ENCODE results near the gene MAOA.

The MAOA gene

GRCh38 chrX:43741843-43742573 lies 85.9 kb downstream of the MAOA start:
- Histone ChIP-seq H3K9ac (ENCODE audit: low read length) (no peak overlapping the region), H3K27ac (ENCODE audit: low read depth, low read length) (no peak overlapping the region), H3K36me3 (ENCODE audit: insufficient read depth, low read length) (peaks cover 12% of the 10 kb centered on the region), H3K4me3 (ENCODE audit: low read depth in 1 of 2, low read length in 2 of 2) (no peak overlapping the region), H3K9me3 (ENCODE audit: low read length) (no peaks in the 10 kb centered on the region), H3K27me3 (ENCODE audit: control insufficient read depth in 1 of 2, insufficient read depth in 2 of 2, low read length in 2 of 2) (peaks cover 0 to 3% of the 10 kb centered on the region in 2 donors), H3K4me1 (ENCODE audit: insufficient read depth, low read length) (no peaks in the 10 kb centered on the region)

DNA sequence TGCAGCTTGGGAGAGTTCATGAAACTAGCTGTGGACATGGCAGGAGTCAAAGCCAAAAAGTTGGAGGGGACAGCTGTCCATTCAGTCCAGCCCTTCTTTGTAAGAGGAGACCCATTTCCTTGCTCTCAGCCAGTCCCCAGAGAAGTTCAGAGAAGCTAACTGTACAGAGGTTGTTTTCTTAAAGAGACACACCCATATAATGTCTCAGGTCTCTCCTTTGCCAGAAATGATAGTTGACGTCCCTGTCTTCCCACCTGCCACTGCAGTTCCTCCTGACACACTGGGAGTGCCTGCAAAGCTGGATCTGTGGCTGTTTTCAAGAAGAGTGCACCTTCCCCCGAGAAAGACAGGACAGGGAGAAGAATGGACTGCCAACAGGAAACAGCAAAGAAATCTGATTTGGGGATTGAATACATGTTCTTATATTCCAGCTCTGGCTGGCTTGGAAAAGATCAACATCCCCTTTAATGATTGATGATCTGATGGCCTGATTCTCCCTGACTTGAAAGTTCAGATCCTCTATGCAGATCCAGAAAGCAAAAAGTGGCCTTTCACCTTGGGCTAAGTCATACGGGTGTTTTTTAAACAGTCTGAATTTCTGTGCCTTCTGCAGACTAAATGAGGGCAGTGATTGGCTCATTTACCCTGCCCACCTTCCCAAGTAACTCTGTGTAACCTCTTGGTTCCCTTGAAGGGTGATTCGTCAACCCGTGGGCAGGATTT lies 87.2 kb downstream of the MAOA start:
- no peaks in the 10 kb centered on the region for H3K9me3 ChIP-seq (ENCODE audit: low read length)
- H3K4me3 ChIP-seq (ENCODE audit: low read depth in 1 of 2, low read length in 2 of 2) = no peak overlapping the region
- peaks cover 12% of the 10 kb centered on the region for H3K36me3 ChIP-seq (ENCODE audit: insufficient read depth, low read length)
- no peaks in the 10 kb centered on the region for H3K4me1 ChIP-seq (ENCODE audit: insufficient read depth, low read length)
- peaks cover 0 to 3% of the 10 kb centered on the region in 2 donors for H3K27me3 ChIP-seq (ENCODE audit: control insufficient read depth in 1 of 2, insufficient read depth in 2 of 2, low read length in 2 of 2)
- no peak overlapping the region for H3K9ac ChIP-seq (ENCODE audit: low read length)
- no peak overlapping the region for H3K27ac ChIP-seq (ENCODE audit: low read depth, low read length)

DNA sequence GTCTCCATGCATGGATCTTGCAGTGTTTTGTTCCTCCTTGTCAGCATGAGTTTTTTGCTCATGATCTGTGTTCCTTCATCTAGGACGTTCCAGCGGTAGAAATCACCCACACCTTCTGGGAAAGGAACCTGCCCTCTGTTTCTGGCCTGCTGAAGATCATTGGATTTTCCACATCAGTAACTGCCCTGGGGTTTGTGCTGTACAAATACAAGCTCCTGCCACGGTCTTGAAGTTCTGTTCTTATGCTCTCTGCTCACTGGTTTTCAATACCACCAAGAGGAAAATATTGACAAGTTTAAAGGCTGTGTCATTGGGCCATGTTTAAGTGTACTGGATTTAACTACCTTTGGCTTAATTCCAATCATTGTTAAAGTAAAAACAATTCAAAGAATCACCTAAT lies 88.2 kb downstream of the MAOA start:
- H3K9ac ChIP-seq (ENCODE audit: low read length) = no peak overlapping the region

DNA sequence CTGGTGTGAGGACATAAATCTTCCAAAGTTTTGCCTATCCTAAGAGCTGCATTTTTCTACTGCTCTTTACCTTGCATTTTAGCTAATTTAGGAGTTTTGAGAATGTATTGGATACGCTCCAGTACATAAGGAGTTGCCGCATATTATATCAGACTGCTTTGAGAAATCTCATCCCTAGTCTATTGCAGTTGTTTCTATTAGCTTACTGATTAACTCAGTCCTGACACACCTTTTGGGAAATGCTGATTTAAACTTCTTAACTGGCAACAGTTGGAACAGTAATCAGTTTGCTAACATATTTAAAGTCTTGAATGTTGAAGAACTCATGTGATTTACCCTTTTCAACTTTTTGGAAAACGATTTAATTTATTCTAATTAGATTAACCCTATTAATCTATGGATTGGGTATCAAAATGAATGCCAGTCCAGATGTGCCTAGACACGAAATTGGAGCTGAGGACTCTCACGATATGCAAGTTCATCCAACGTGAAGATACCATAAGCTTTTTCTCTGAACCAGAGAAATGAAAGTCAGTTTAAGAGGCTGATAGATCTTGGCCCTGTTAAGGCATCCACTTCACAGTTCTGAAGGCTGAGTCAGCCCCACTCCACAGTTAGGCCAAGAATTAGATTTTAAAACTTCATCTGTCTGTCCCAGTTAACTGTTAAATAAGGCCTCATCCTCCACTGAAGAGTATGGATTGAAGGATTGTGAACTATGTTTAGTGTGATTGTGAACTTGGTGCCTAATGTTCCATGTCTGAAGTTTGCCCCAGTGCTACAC lies 90.0 kb downstream of the MAOA start:
- H3K27ac ChIP-seq (ENCODE audit: low read depth, low read length) = no peak overlapping the region
- H3K9ac ChIP-seq (ENCODE audit: low read length) = no peak overlapping the region
- peaks cover 0 to 3% of the 10 kb centered on the region in 2 donors for H3K27me3 ChIP-seq (ENCODE audit: control insufficient read depth in 1 of 2, insufficient read depth in 2 of 2, low read length in 2 of 2)
- H3K4me1 ChIP-seq (ENCODE audit: insufficient read depth, low read length) = no peaks in the 10 kb centered on the region
- no peak overlapping the region for H3K4me3 ChIP-seq (ENCODE audit: low read depth in 1 of 2, low read length in 2 of 2)
- H3K36me3 ChIP-seq (ENCODE audit: insufficient read depth, low read length) = peaks cover 12% of the 10 kb centered on the region
- H3K9me3 ChIP-seq (ENCODE audit: low read length) = no peaks in the 10 kb centered on the region

More for the DNA sequence above, 88.2 kb downstream of the MAOA start:
- H3K4me3 ChIP-seq (ENCODE audit: low read depth in 1 of 2, low read length in 2 of 2) = no peak overlapping the region
- peaks cover 0 to 3% of the 10 kb centered on the region in 2 donors for H3K27me3 ChIP-seq (ENCODE audit: control insufficient read depth in 1 of 2, insufficient read depth in 2 of 2, low read length in 2 of 2)
- H3K9me3 ChIP-seq (ENCODE audit: low read length) = no peaks in the 10 kb centered on the region
- H3K36me3 ChIP-seq (ENCODE audit: insufficient read depth, low read length) = peaks cover 12% of the 10 kb centered on the region
- no peak overlapping the region for H3K27ac ChIP-seq (ENCODE audit: low read depth, low read length)
- H3K4me1 ChIP-seq (ENCODE audit: insufficient read depth, low read length) = no peaks in the 10 kb centered on the region

DNA sequence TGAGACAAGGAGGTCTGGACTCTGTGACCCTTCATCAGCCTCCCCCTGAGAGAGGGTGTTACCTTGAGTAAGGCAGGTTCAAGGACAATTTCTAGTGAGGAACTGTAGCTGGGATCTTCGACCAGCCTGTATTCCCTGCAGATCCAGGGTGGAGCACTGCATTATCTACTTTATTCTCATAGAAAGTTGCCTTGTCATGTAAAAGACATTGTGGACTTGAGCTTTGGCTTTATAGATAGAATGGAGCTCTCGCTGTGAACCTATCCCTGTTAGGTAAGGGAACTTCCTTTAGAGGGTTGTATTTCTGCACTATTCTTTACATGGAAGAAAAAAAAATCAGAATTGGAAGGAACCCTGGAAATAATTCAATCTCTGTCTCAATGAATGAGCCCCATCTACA lies 91.4 kb downstream of the MAOA start:
- peaks cover 0 to 5% of the 10 kb centered on the region in 2 donors for H3K27me3 ChIP-seq (ENCODE audit: control insufficient read depth in 1 of 2, insufficient read depth in 2 of 2, low read length in 2 of 2)
- H3K9ac ChIP-seq (ENCODE audit: low read length) = no peak overlapping the region
- no peaks in the 10 kb centered on the region for H3K9me3 ChIP-seq (ENCODE audit: low read length)
- no peak overlapping the region for H3K4me3 ChIP-seq (ENCODE audit: low read depth in 1 of 2, low read length in 2 of 2)
- no peak overlapping the region for H3K27ac ChIP-seq (ENCODE audit: low read depth, low read length)
- H3K36me3 ChIP-seq (ENCODE audit: insufficient read depth, low read length) = peaks cover 7% of the 10 kb centered on the region
- H3K4me1 ChIP-seq (ENCODE audit: insufficient read depth, low read length) = no peaks in the 10 kb centered on the region

GRCh38 chrX:43750248-43750676 lies 94.2 kb downstream of the MAOA start:
- no peaks in the 10 kb centered on the region for H3K36me3 ChIP-seq (ENCODE audit: insufficient read depth, low read length)
- no peaks in the 10 kb centered on the region for H3K4me1 ChIP-seq (ENCODE audit: insufficient read depth, low read length)
- H3K9ac ChIP-seq (ENCODE audit: low read length) = no peak overlapping the region
- no peak overlapping the region for H3K27ac ChIP-seq (ENCODE audit: low read depth, low read length)
- no peaks in the 10 kb centered on the region for H3K9me3 ChIP-seq (ENCODE audit: low read length)
- peaks cover 0 to 7% of the 10 kb centered on the region in 2 donors for H3K27me3 ChIP-seq (ENCODE audit: control insufficient read depth in 1 of 2, insufficient read depth in 2 of 2, low read length in 2 of 2)
- no peak overlapping the region for H3K4me3 ChIP-seq (ENCODE audit: low read depth in 1 of 2, low read length in 2 of 2)

- no peak overlapping the region for H3K9ac ChIP-seq (ENCODE audit: low read length)
- H3K9me3 ChIP-seq (ENCODE audit: low read length) = no peaks in the 10 kb centered on the region
- no peak overlapping the region for H3K4me3 ChIP-seq (ENCODE audit: low read depth in 1 of 2, low read length in 2 of 2)
- peaks cover 0 to 7% of the 10 kb centered on the region in 2 donors for H3K27me3 ChIP-seq (ENCODE audit: control insufficient read depth in 1 of 2, insufficient read depth in 2 of 2, low read length in 2 of 2)
- H3K36me3 ChIP-seq (ENCODE audit: insufficient read depth, low read length) = no peaks in the 10 kb centered on the region
- no peak overlapping the region for H3K27ac ChIP-seq (ENCODE audit: low read depth, low read length)
- no peaks in the 10 kb centered on the region for H3K4me1 ChIP-seq (ENCODE audit: insufficient read depth, low read length)
These were observed 97.5 kb downstream of the MAOA start for GRCh38 chrX:43753637-43754036.

GRCh38 chrX:43756076-43756475 lies 100.0 kb downstream of the MAOA start:
- no peaks in the 10 kb centered on the region for H3K4me1 ChIP-seq (ENCODE audit: insufficient read depth, low read length)
- H3K9ac ChIP-seq (ENCODE audit: low read length) = no peak overlapping the region
- no peaks in the 10 kb centered on the region for H3K9me3 ChIP-seq (ENCODE audit: low read length)
- no peak overlapping the region for H3K27ac ChIP-seq (ENCODE audit: low read depth, low read length)
- no peaks in the 10 kb centered on the region for H3K36me3 ChIP-seq (ENCODE audit: insufficient read depth, low read length)
- H3K27me3 ChIP-seq (ENCODE audit: control insufficient read depth in 1 of 2, insufficient read depth in 2 of 2, low read length in 2 of 2) = peaks cover 0 to 7% of the 10 kb centered on the region in 2 donors
- H3K4me3 ChIP-seq (ENCODE audit: low read depth in 1 of 2, low read length in 2 of 2) = no peak overlapping the region

GRCh38 chrX:43758044-43758443 lies 101.9 kb downstream of the MAOA start:
- no peaks in the 10 kb centered on the region for H3K27me3 ChIP-seq (ENCODE audit: control insufficient read depth in 1 of 2, insufficient read depth in 2 of 2, low read length in 2 of 2)
- no peak overlapping the region for H3K27ac ChIP-seq (ENCODE audit: low read depth, low read length)
- H3K9ac ChIP-seq (ENCODE audit: low read length) = no peak overlapping the region
- H3K9me3 ChIP-seq (ENCODE audit: low read length) = no peaks in the 10 kb centered on the region
- no peaks in the 10 kb centered on the region for H3K36me3 ChIP-seq (ENCODE audit: insufficient read depth, low read length)
- H3K4me3 ChIP-seq (ENCODE audit: low read depth in 1 of 2, low read length in 2 of 2) = no peak overlapping the region
- no peaks in the 10 kb centered on the region for H3K4me1 ChIP-seq (ENCODE audit: insufficient read depth, low read length)

DNA sequence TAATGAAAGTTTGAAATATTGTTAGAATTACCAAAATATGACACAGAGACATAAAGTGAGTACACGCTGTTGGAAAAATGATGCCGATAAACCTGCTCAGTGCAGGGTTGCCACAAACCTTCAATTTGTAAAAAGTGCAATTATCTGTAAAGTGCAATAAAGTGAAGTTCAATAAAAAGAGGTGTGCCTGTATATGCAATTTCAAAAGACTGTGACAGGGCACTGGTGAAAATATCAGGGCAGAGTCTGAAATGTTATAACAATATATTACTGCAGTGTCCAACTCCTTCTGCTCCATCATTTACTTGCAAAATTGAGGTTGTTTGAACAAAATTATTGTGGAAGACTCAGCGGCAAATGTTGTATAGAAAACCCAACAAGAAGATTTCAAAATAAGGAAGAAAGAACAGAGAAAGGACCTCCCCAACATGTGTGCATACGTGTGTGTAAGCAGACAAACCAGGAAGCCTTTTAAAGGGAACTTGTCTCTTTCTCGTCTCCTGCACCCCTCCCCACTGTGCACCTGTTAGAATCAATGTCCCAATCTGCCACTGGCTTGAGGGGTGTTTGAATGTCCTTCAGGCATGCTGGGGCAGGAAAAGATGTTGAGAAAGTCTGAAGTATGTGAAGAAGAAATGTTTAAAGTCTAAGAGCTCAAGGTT lies 130.0 kb downstream of the MAOA start:
- Histone ChIP-seq H3K4me3 (ENCODE audit: low read depth in 1 of 2, low read length in 2 of 2) (no peak overlapping the region), H3K27me3 (ENCODE audit: control insufficient read depth in 1 of 2, insufficient read depth in 2 of 2, low read length in 2 of 2) (no peaks in the 10 kb centered on the region), H3K4me1 (ENCODE audit: insufficient read depth, low read length) (no peaks in the 10 kb centered on the region), H3K36me3 (ENCODE audit: insufficient read depth, low read length) (peaks cover 3% of the 10 kb centered on the region), H3K27ac (ENCODE audit: low read depth, low read length) (no peak overlapping the region), H3K9ac (ENCODE audit: low read length) (no peak overlapping the region), H3K9me3 (ENCODE audit: low read length) (no peaks in the 10 kb centered on the region)

All from muscle layer of colon (tissue), 2 donors.